SW480 (cell line): ENCODE data around the gene SUPT4H1.
"Not testable (repeated sequence)": the region's sequence is repeated elsewhere in the genome, so short reads cannot be mapped to it uniquely, and the experiment has no call there.

Experiments
- DNase-seq: peaks from one replicate; pipeline ENCODE4 v3.0.0-alpha.2; 2016; ENCODE audit warnings: low spot score

SUPT4H1 gene

GRCh38 chr17:58351831-58352595 is at the start of gene SUPT4H1:
Gene SUPT4H1 (minus strand): TSS chr17:58352201. CDS start chr17:58352135, 66 bp downstream.
- DNase-seq = peak; percentile 96

DNA sequence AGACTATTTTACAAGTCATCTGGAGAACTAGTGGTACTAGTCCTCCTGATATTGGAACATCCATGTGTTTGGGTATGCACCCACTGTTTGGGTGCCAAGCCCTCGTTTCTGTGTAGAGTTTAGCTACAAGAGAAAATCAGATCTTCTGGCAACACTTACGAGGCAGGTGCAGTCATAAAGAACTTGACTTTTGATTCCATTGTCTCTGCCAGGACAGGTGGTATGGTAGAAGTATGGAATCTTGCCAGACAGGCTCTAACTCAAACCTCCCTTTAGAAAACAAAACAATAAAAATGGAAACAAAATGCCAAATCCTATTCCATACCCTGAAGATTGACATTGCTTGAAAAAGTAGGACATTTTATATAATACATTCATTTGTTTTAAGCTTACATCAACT is 49.3 kb upstream of the SUPT4H1 start:
- no peak for DNase-seq

DNA sequence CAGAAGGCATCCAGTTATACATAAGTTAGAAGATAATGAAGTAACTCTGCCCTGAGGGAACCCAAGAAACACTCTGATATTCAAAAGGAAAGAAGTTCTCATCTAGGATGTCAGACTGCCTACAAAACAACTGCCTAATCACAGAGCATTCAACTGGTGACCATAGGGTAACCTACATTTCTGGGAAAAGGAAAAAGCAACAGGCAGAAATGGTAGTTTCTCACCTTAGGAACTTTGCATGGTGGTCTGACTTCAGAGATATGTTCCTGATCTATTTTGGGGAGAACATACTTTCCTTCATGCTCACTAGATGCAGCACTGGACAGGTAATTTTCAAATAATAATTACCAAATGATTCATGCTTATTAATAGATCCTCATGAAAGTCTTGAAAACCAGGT is 48.8 kb upstream of the SUPT4H1 start:
- no peak for DNase-seq

GRCh38 chr17:58399974-58400373 is 48.0 kb upstream of the SUPT4H1 start:
- DNase-seq = peak; percentile 79

- no peak for DNase-seq
Measured at GRCh38 chr17:58398574-58399266, 46.7 kb upstream of the SUPT4H1 start.

- DNase-seq = not testable (repeated sequence)
Measured at GRCh38 chr17:58397421-58397820, 45.4 kb upstream of the SUPT4H1 start.

DNA sequence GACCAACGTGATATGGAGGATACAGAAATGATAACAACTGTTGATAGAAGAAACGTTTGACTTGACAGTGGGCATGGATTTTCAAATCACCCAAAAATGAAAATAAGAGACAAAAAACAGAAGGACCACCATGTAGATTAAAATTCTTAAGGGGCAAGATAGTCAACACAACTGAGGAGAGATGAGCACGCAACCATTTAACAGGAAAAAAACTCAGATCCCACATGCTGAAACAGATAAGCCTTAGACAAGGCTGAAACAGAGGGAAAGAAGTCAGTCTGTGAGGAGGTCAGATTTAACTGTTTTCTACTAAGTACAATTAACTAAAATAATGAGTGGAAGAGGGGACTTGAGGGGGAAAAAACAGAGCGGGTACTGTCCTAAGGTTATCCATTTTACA is 44.2 kb upstream of the SUPT4H1 start:
- no peak for DNase-seq

- peak; percentile 89 for DNase-seq
Measured at GRCh38 chr17:58394534-58395223, 42.7 kb upstream of the SUPT4H1 start.

DNA sequence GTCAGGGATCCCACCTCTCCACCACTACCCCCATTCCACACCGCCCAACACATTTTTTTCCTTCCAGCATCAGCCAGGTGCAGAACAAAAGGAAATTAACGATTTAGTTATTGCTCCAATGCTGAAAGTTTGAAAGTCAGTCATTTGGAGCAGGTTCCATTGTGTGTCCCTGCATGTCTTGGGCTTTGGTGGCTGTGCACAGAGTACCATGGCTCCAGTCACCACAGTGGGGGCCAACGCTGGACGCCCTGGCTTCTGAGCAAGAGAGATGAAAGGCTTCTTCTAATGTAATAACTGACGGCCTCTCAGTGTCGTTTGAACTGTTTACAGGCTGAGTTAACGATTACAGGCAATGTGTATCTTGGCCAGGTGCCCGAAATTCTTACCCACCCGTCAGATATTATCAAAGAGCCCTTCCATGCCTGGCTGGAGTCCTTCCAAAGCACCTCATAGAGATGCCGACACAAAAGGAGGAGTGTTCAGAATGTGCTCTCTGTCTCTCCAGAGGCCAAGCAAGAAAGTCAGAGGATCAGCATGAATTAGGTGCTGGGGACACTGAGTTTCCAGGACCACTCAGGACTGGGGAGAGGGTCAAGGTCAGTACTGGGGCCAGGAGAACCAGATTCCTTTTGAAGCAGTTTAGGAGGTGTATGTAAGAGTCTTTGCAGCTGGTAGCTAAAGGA is 39.4 kb upstream of the SUPT4H1 start:
- DNase-seq = peak; percentile 99

- DNase-seq = no peak
Measured at GRCh38 chr17:58390884-58391283, 38.9 kb upstream of the SUPT4H1 start.

DNA sequence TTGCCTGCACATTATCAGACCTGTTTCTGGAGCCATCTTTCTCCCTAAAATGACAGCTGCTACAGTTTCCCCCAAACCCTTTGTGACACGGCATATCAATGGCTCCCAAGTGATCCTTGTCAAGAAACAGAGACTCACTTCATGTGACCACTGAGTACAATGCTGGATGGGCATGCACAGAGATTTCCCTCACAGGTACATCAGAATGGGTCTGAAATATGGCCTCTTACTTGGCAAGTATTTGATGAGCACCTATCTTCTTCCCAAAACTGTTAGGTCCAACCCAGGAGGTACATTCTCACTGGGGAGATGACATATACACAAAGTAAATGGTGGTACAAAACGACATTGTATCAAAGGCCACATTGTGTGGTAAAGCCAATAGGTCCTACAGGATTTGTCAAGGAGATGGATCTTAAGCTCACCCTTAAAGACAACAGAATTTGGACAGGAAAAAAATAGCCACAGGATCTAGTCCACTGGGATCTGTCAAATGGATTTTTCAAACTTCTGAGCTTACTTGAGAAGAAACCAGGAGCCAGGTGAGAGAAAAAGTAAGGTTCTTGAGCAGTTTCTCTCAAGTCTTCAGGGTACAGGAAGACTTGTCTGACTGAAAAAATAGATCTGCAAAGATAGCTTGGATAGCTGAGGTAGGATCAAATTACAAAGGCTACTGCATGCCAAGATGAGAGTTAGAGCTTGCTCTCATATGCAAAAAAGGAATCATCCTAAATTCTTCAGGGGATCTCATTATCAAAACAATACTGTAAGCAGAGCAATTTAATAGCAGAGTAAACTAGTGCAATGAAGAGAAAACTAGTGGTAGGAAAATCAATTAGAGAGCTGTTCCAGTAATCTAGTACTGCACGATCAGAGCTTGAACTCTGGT is 36.5 kb upstream of the SUPT4H1 start:
- no peak for DNase-seq

- peak; percentile 81 for DNase-seq
Measured at GRCh38 chr17:58387834-58388233, 35.8 kb upstream of the SUPT4H1 start.

- DNase-seq = no peak
Measured at GRCh38 chr17:58386708-58387107, 34.7 kb upstream of the SUPT4H1 start.

DNA sequence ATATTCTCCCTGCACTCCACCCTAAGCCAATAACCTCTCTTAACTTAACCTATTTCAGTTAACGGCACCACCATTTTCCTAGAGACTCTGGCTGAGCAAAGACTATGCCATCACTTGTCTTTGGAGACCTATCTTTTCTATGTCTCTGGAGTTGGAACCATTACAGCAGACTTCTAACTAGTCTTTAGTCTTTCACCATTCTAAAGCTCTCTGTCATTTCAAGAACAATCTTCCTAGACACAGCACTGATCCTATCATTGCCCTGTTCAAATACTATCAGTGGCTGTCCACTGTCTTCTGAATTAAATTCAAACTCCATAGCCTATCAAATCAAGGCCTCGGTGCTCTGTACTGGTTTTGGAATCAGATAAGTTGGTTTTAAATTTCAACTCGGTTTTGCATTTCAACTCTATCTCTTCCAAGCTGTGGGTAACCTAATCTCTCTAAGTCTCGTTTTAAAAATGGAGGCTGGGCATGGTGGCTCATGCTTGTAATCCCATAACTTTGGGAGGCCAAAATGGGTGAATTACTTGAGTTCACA is 33.4 kb upstream of the SUPT4H1 start:
- no peak for DNase-seq

DNA sequence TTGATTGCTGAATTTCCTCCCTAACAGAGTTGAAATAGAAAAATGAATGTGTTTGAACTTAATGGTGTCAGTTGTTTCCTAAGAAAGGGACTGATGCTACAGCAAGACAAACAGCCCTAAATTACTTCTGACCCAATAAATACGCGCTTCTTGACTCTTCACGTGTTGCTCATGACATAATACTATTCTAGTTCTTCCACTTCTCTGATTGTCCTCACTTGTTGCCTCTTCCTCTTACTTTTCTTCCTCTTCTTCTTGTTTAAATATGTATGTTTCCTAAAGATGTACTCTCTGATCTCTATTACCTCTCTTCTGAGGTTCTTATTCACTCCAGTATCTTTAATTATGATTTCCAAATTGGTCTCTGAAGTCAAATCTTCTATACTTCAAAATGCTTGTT is 32.9 kb upstream of the SUPT4H1 start:
- DNase-seq = no peak

DNA sequence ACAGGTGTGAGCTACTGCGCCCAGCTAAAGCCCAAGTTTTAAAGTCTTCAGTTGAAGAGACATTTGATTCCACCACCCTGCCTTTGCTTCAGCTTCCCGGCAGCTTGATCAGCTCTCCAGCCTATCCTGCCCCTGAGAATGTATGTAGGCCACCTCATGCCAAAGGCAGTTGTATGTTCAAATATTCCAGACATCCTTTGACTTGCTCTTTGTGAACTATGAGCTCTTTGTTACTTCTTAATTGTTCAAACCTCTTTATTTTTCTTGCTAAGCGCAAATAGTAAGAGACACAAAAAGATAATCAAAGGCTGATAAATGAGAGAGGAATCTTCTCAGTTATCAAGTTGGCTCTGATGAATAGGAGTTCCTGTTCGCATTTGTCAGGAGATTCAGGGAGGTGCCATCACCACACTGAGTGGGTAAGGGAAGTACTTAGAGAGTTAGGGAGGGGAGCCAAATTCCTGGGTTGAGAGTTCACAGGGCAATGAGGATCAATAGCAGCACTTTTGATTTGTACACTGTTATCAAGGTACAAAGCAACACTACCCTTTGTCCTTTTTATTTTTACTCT is 32.0 kb upstream of the SUPT4H1 start:
- peak; percentile 55 for DNase-seq

DNA sequence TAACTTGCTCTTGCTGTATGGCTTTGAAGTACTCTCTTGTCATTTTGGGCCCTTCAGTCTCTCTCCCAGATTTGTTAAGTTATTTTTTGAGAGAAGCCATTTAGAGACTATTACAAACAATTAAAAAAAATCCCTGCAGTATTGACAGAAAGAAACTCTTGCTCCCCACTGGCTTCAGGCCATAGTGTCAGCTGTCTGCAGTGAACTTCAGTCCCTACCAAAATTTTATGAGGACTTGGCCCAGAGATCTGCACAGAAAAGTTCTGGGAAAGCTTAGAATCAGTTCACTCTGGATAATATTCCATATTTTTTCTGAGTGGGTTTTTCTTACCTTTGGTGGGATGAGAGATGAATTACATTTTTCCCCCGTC is 30.9 kb upstream of the SUPT4H1 start:
- DNase-seq = no peak

- DNase-seq = no peak
Measured at GRCh38 chr17:58382108-58382871, 30.3 kb upstream of the SUPT4H1 start.

DNA sequence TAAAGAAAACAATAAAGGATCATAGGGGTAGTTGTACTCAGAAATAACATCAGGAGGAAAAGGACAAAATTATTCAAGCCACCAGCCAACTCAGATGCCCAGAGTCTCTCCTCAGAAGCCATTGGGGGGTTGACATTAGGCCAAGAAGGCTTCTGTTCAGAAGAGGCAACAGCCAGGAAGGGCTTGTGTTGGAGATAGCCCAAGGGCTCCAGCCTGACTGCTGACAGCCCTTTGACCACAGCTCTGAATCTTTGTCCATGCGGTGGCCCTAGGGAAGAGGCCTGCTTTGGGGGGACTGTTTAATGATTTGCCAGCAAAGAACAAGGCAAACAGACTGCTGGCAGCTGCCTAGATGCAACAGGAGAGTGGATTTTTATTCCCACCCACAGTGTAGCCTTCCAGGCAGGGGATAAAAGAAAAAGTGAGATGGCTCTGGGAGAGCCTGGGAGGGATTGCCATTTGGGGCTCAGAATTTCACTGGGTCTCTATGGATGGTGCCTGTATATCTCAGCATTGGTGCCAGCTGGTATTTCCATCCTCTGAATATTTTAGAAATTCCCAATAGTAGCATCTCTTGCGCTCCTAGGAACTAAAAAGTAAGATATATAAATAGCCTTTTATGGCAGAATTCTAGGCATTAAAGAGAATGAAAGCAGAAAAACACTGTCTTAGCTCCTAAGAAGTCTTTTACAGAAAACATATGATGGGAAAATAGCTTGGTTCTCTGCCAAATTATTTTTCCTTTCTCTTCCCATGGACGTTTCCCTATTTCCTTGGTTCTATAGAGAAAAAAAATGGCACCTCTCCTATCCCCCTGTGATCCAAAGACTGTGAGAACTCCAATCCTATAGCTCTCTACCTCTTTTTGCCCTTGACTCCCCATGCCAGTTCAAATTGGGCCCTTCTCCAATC is 29.4 kb upstream of the SUPT4H1 start:
- no peak for DNase-seq
